LoVo (cell line): ENCODE data around the gene LCN12.
A peak's percentile ranks its signal among the peaks of the same experiment; 100 is the strongest.

ENCODE experiments used
- DNase-seq: peaks from one replicate; pipeline ENCODE4 v3.0.0-alpha.2; 2016; ENCODE audit warnings: low spot score

LCN12 gene

DNA sequence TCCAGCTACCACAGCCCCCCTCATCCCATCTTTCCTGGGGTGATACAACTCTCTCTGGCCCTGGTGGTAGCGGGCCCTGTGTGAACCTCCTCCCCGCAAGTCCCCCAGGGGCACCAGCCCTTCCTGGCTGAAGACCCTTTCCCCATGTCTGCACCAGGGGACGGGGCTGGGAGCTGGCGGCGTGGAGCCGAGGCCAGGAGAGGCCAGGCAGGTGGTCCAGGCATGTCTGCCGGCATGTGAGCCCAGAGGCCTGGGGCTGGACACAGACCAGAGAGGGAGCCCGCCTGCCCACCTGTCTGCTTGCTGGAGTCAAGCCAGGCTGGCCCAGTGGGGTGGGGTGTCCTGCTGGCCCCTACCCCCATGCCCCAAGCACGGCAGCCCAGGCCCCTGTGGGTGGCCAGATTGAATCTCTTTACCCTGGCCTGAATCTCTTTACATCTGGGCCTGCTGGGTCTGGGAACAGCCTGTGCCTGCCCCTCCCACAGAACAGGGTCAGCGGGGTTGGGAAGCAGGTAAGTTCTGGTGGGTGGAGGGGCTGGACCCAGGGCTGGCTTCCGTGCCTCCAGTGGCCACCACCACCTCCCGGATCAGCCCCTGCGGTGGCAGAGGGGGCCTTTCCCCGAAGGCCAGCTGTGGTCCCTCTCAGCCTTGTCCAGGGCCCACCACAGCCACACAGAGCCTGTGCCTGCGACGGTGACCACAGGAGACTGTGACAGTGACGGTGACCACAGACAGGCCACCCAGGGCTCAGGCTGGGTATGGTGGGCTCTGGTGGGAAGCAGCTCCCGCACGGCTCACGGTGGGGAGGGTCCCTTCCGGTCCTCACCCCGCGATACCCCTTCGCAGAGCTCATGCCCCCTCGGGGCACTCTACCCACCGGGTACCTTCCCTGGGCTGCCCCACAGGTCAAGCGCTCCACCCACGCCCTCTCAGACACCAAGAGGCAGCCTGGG is 7.1 kb downstream of the LCN12 start:
- DNase-seq, result no peak

DNA sequence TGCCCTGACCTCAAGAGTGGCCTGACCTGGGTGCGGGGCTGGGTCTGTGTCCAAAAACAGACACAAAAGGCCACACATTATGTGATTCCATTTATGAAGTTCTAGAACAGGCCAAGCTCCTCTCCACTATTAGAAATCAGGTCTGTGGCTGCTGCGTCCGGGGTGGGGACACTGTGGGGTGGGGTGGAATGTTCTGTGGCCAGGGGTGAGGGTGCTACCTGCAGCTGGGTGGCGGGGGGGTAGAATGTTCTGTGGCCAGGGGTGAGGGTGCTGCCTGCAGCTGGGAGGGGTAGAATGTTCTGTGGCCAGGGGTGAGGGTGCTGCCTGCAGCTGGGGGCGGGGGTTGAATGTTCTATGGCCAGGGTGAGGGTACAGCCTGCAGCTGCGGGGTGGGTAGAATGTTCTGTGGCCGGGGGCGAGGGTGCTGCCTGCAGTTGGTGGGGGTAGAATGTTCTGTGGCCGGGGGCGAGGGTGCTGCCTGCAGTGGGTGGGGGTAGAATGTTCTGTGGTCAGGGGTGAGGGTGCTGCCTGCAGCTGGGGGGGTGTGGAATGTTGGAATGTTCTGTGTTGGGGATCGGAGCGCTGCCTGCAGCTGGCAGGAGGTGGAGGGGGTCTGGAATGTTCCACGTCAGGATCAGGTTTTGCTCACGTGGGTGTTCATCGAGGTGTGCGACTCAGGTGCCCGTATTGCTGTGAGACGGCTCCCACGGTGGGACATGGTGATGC is 8.3 kb downstream of the LCN12 start:
- DNase-seq, result no peak

DNA sequence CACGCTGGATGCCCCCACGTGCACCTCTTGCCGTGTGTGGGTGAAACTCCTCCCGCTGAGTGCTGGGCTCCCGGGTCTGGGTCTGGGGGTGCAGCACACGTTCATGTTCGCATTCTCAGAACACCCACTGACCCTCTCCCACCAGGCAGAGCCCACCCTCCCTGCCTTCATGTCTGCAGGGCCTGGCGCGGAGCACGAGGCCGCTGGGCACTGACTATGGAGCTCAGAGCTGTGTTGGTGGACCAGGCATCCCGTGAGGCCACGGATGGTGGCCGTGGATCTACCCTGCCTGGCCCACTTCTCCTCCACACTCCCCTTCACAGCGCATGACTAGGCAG is 8.8 kb downstream of the LCN12 start:
- no peak for DNase-seq

DNA sequence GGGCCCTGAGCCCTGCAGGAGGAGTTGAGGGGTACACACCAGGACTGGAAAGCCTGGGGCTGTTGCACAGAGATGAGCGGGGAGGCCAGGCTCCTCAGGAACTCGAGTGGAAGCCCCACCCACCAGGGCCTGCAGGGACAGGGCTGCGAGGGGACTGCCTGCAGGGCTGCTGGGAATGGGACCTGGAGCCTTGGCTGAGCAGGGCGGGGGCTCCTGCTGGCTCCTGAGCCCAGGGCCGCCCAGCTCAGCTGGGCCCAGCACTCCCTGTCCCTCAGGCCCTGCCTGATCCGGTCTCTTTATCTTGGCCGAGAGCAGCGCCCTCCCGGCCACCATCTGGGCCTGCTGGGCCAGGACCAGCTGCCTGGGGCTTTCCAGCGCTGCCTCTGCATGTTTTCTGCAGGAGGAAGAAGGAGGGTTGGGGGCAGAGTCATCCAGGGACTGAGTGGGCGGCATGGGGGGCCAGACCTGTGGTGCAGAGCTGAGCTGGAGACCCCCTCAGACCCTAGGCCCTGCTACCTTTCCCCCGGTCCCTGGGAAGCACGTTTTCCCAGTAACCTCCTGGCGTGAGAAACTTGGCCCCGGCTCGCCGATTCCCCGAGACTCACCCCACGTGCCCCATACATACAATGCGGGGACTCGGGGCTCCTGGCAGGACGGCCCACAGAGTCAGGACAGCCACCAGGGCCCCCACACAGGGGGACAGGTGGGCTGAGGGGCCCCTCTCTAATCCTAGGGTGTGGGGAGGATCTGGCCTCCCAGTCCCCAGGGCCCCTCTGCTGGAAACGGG is 9.4 kb downstream of the LCN12 start:
- DNase-seq, result no peak

DNA sequence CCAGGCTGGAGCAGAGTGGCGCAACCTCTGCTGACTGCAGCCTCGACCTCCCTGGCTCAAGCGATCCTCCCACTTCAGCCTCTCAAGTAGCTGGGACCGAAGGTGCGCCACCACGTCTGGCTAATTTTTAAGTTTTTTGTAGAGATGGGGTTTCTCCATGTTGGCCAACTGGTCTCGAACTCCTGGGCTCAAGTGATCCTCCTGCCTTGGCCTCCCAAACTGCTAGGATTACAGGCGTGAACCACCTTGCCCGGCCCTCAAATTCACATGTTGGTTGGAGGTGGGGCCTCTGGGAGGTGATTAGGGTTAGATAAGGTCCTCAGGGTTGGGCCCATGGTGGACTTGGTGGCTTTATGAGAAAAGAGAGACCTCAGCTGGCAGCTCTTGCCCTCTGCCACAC is 10.1 kb downstream of the LCN12 start:
- DNase-seq, result no peak

DNA sequence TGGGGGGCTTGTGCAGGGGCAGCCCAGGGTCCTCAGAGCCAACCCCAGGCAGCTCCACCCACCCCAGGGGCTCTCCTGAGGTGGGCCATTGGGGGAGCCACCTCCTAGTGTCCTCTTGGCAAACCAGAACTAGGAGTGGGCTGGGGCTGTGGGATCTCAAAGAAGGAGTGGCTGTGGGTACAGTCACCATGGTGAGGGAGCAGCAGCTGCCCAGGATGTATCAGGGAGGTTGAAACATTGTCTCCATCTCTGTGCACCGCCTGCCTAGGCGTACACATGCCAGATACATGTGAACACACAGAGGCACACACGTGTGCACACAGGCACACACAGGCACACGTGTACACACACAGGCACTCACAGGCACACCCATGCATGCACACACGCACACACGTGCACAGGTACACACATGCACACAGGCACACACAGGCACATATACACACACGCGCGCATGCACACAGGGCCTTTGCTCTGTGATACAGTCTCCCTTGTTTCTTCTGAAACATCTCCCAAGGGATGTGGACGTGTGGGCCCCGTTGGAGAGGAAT is 10.7 kb downstream of the LCN12 start:
- no peak for DNase-seq

DNA sequence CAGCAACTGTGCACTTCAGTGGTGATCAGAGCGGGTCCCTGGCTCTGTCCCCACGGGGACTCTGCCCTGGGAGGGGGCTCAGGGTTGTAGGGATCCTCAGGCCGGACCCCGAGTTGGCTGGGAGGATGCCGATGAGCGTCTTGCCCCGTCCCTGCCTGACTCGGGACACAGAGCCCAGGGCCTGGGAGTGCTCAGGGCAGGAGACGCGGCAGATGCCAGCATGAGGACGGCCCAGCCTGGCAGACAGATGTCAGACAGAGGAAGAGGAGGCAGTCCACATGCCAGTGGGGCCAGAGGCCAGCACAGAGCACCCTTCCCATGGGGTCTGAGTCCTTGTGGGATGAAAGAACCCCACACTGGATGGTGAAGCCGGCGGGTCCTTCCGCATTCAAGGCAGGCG is 11.3 kb downstream of the LCN12 start:
- no peak for DNase-seq

DNA sequence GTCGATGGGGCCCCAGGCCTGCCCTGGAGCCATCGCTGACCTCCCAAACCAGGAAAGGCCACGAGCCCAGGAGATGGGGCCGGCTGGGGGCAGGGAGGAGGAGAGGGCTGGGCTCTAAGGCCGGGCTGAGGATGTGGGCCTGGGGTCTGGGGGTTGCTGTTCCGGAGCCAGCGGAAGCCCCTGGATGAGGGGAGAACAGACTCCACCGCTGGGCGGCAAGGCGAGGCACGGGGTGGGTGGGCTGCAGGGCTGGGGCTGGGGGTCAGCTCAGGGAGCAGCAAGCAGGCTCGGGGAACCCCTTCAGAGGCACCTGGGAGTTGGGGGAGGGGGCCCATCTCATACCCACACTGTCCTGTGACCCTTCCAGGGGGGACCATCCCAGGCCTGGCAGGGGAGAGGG is 11.7 kb downstream of the LCN12 start:
- DNase-seq, result no peak

DNA sequence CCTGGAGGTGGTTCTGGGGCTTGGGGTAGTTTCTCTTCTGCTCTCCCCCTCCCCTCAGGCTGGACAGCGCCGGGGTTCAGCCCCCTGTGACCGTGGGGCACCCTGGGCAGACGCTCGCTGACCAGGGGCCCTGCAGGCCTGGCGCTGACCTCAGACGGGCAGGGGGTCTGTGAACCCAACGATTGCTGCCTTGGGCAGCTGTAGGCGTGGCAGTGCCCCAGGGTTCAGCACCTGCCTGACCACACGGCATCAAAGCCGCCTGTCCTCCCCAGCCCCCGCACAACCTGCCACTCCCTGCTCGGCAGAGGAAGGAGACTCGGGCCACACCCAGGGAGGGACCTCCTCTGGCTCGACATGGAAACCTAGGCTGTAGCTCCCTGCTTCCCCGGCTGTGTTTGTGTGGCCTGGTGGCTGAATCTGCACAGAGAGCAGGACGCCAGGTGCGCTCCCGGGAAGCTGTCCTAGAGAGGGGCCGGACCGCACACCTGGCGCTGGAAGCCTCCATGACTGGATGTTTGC is 12.2 kb downstream of the LCN12 start:
- peak; percentile 63 for DNase-seq

DNA sequence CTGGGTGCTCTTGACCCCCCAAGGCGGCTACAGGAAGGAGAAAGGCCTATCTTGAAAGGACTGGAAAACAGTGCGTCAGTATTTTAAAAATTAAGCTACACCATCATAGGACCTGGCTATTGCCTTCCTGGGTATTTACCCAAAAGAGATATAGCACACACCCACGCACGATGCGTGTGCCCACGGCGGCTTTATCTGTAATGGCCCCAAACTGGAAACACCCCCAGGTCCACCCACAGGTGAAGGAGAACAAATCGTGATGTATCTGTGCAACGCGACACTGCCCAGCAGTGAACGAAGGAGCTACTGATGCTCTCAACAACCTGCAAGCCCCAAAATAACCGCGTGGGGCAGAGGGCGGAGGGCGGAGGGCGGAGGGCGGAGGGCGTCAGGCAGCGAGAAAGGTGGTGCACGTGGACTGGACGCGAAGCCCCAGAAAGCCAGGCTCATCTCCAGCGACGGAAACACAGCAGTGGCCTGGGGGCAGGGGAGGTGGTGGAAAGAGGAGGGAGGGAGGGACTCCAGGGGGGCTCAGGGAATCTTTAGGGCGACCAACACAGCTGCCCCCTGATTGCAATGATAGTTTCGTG is 12.9 kb downstream of the LCN12 start:
- DNase-seq, result no peak

DNA sequence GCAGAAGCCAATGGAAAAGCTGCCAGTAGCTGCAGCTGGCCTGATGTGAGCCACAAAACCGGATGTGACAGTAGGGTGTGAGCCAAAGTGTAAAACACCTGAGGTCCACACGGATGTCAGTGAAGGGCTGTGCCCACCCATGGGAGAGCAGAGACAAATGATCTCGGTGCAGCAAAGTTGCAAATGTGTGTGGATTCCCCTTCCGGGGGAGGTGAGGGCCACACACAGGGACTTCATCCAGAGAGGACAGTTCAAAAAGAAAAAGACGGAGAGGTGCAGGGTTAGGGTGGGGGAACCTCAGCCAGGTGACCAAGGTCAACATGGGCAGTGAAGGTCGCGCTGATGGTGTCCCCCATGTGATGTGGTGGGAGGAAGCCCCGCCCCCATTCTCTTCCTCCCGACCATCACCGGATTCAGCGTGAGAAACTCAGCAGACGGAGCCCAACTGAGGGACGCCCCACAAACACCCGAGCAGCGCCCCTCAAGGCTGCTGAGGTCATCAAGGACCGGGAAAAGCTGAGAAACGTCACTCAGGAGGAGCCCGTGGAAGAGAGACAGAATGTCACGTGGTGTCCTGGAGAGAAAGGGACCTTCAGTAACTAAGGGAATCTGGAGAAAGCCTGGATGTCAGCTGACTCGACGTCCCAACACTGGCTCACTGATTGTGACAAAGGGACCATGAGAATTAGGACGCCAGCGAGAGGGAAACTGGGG is 13.9 kb downstream of the LCN12 start:
- DNase-seq, result no peak

DNA sequence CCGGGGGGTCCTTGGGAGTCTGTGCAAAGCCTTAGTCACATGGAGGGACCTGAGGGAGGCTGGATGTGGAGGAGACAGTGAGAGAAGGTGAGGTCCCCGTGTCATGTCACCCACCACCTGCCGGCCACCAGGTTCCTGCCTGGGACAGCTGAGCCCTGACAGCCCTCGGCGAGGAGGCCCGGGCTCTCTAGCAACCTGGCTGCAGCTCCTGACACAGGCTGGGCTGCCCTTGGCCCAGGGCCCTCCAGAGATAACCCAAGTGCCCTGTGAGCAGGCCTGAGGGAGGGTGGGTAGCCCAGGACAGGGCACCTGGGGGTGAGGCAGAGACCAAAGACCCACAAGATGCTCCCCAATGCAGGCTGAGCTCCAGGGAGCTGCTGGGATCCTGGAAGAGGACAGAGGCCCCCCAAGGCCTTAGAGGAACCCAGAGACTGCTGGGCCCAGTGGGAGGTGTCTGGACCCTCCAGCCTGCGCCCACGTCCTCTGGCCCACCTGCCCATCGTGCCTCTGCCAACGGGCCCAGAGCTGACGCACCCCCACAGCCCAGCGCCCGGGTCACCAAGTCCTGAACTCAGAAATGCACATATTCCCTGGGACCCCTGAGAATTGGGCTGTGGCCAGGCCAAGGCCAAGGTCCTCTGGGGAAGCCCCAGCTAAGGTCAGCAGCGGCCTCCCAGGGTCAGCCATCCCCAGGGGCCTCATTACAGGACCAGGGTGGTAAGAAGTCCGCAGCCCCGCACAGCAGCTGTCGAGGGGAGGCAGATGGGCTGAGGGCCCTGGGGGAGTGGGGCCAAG is 16.5 kb downstream of the LCN12 start:
- DNase-seq, result no peak

DNA sequence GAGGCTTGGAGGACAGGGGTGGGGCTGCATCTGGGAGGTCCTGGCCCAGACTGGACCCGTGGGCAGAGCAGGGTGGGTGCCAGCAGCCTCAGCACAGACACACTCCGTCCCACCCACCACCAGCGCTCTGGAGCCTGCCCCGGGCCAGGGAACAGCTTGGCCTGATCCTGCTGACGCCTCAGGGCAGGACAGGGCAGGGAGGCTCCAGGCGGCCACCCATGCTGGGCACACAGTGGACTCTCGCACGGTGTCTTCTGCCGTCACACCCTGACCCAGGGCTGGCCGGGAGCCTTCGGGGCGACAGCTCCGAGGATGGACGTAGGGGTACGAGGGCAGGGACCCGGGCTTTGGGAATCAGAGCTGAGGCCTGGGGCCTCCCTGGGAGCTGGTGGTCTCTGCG is 17.1 kb downstream of the LCN12 start:
- no peak for DNase-seq

DNA sequence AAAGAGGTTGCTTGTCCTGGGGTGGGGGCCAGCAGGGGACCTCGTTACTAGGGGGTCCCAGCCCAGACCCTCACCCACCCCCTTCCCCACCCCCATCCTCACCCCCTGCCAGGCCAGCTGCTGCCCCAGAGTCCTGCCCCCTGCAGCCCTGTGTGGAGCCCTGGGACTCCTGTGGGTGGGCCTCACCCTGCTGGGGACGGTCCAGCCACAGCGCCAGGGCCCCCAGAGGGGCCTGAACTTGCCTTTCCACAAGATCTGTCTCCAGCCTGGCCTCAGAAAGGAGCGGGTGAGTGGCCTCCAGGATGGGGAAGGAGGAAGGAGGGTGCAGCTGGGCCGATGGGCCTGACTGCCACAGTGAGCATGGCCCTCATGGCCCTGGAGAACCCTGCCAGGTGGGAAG is 17.7 kb downstream of the LCN12 start:
- no peak for DNase-seq

DNA sequence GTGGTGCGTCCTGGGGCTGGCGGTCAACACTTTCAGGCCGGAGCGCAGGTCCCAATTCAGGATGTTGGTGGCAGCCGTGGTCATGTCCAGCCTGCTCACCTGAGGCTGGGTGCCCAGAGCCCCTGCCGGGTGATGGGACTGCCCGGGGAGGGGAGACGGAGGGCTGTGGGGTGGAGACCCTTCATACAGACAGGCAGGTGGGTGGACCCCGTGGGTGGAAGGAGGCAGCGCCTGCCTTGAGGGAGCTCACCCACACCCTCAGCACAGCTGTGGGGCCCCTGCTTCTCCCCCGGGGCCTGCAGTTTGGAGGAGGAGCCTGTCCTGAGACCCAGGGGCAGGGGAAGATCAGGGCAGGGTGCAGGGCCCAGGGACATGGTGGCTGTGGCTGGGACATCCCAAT is 18.3 kb downstream of the LCN12 start:
- no peak for DNase-seq

DNA sequence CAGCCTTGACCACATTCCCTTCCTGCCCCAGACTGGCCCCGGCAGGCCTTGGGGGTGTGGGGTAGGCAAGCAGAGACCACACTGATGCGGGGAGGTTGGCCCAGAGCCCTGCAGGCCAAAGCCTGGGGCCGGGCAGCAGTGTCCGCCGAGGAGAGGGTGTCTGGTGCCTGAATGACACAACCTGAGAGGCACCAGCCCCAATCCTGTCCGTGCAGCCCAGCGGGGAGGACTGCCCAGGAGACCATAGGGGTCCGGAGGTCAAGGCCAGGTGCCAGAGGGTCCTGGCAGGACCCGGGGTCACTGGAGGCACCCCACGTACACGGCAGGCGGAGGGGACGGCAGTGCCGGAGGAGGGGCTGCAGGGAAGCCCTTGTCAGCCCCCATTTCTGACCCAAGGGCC is 19.7 kb downstream of the LCN12 start:
- no peak for DNase-seq

DNA sequence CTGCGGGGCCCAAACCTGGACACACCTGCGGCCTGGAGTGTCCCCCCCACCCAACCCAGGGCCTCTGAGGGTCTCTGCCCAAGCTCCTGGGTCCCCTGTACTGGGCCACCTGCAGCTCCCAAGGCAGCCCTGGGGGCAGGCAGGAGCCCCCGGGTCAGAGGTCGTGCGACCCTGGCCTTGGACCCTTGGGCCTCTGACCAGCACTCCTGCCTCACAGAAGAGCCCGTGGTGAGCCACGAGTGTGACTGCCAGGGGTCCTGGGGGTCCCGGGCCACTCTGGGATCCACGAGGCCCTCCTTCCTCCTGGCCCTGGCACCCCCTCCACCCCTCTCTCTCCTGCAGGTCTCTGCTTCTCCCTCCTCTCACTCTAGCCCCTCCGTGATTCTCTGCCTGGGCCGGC is 20.3 kb downstream of the LCN12 start:
- DNase-seq, result no peak

DNA sequence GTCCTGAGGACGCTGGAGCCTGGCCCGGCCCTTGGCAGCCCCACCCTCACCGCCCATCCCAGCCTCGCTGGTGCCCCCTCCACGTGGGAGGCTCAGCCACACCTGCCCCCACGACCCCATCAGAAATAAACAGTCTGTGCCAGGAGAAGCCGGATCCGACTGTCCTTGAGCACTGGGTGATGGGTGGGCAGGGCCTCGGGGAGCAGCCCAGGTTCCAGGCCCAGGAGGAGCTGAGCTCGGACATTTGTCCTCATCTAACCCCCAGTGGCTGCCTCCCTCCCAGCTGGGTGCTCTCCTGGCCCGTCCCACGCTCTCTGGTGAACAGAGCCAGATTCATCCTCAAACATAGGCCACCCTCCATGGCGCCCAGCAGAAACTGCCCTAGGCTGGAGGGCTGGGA is 20.7 kb downstream of the LCN12 start:
- no peak for DNase-seq

DNA sequence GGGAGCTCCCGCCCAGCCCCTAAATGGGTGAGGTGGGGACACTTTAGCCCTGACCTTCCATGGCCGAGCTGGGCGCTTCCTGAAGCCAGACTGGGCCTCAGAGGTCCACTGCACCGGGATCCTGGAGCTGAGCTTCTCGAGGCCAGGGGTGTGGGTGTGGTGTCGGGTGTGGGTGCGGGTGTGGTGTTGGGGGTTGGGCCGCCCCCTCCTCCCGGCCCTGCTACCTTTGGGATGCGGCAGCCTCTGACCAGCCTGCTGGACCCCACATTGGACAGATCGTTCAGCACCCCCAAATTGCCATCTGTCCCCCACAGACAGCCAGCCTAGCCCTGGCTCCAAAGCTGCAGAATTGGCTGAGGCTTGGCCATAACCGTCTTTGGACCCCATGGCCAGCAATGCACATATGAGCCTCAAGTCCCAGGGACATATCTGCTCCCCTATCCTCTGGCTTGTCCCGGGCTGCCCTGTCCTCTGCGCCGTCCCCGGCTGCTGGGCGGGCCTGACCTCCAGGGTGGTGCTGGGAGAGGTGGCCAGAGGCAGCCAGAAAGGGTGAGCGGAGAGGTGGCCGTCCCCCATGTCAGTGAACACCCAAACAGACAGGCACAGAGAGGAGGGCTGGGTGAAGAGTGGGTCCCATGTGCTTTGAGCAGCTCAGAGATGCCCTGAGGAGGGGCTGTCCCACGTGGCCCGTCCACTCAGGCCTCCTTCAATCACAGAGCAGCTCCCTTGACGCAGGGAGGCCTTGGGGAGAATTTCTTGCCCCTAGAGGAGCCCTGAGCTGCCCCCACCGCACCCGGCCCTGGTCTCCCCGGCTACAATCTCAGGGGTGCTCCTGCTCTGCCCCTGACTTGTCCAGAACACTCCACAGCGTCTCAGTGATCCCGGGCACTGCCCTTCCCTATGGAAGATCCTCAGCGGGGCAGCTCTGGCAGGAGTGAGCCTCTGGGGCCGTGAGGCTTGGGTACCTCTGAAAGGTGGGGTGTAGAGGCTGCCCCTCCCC is 21.8 kb downstream of the LCN12 start:
- DNase-seq, result no peak
